Fibroblast of lung (primary cell): ENCODE data around the gene IL2RA.

Experiments used
- EZH2 ChIP-seq: IDR thresholded peaks from 2 replicates; pipeline ENCODE4 v1.5.1; 2012; ENCODE audit warnings: low read length, control low read depth, mild to moderate bottlenecking; ENCODE audit errors: missing control alignments
- TF ChIP-seq, protein P1 (sequence below), 2 donors: IDR thresholded peaks in 1 of 2; conservative IDR thresholded peaks in 1 of 2; 1 replicate in 1 of 2; 2 replicates in 1 of 2; pipeline ENCODE4 v1.5.1; 2011 to 2012; ENCODE audit warnings: low read length in 2 of 2, control low read depth in 1 of 2, inconsistent platforms in 1 of 2, low read depth in 1 of 2, mild to moderate bottlenecking in 1 of 2

DNA sequence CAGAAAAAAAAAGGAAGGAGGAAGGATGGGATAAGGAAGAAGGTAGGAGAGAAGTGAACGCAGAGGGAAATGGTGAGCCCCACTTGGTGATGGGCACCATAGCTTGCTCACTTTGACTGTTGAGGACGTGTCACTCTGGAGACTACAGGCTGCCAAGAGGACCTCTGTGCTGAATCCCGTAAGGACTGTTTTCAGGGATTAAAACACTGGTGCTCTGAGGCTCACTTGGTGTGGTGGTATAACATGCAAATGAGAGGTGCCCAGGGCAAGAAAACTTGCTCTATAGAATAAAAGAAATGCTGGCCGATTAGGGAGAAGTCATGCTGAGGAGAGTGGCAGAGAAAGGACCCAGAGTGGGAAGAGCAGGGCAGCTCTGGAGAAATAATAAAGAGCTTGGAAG is 5.3 kb upstream of the IL2RA start:
- TF ChIP-seq EZH2 = no peak
- TF ChIP-seq, protein P1, sequence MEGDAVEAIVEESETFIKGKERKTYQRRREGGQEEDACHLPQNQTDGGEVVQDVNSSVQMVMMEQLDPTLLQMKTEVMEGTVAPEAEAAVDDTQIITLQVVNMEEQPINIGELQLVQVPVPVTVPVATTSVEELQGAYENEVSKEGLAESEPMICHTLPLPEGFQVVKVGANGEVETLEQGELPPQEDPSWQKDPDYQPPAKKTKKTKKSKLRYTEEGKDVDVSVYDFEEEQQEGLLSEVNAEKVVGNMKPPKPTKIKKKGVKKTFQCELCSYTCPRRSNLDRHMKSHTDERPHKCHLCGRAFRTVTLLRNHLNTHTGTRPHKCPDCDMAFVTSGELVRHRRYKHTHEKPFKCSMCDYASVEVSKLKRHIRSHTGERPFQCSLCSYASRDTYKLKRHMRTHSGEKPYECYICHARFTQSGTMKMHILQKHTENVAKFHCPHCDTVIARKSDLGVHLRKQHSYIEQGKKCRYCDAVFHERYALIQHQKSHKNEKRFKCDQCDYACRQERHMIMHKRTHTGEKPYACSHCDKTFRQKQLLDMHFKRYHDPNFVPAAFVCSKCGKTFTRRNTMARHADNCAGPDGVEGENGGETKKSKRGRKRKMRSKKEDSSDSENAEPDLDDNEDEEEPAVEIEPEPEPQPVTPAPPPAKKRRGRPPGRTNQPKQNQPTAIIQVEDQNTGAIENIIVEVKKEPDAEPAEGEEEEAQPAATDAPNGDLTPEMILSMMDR (conservative IDR thresholded peaks at IDR 0.05 in 1 of 2, IDR thresholded peaks at IDR 0.05 in 1 of 2; ENCODE audit: low read depth in 1 of 2, low read length in 2 of 2) = no peak
